ENCODE measurements around the gene GALNTL6. TPM values are rescaled to one million over a fixed set of nuclear protein-coding genes. Genes with fewer than 3 reads are reported as not detected.

GALNTL6 gene
- total and polyA plus RNA-seq, 2 donors (not counting 1 experiment from before 2014, with no cell fraction given) = not detected

DNA sequence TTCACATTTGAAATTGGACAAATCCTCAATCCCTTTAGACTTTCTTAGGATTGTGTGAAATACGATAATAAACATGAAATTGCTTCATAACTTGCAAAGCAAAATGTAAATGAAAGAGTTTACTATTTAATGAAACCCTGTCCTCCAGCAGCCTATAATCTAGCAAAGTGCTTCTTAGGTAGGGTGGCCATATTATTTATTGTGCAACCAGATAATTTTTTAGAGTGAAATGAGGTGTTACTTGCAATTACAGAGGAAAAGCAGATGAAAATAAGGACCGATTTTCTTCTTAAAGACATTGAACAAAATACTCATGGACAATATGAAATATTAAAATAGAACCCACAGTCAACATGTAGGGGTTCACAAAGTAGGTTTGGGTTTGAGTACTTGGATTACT lies 1239.2 kb downstream of the GALNTL6 start:
- H3K36me3 ChIP-seq (ENCODE audit: control insufficient read depth, insufficient read depth, low read length) = no peaks in the 10 kb centered on the region
- no peak overlapping the region for H2AFZ ChIP-seq (ENCODE audit: low read length)
- H3K4me3 ChIP-seq (replicated peaks in 1 of 4; ENCODE audit: control extremely low read depth in 1 of 4, insufficient read depth in 1 of 4, low read depth in 3 of 4, low read length in 4 of 4) = peak overlapping the region in 1 of 4 experiments; percentile 42
- H4K20me1 ChIP-seq (ENCODE audit: control insufficient read depth, extremely low read depth, insufficient read depth, low read length) = no peaks in the 10 kb centered on the region
- no peak overlapping the region for H3K9ac ChIP-seq (ENCODE audit: insufficient read depth, low read length)
- no peaks in the 10 kb centered on the region for H3K9me3 ChIP-seq (ENCODE audit: control insufficient read depth, insufficient read depth, low read depth, low read length)
- no peak for TF ChIP-seq EZH2 (IDR thresholded peaks at IDR 0.05; ENCODE audit: low read length, missing control alignments)
- TF ChIP-seq, protein P1, sequence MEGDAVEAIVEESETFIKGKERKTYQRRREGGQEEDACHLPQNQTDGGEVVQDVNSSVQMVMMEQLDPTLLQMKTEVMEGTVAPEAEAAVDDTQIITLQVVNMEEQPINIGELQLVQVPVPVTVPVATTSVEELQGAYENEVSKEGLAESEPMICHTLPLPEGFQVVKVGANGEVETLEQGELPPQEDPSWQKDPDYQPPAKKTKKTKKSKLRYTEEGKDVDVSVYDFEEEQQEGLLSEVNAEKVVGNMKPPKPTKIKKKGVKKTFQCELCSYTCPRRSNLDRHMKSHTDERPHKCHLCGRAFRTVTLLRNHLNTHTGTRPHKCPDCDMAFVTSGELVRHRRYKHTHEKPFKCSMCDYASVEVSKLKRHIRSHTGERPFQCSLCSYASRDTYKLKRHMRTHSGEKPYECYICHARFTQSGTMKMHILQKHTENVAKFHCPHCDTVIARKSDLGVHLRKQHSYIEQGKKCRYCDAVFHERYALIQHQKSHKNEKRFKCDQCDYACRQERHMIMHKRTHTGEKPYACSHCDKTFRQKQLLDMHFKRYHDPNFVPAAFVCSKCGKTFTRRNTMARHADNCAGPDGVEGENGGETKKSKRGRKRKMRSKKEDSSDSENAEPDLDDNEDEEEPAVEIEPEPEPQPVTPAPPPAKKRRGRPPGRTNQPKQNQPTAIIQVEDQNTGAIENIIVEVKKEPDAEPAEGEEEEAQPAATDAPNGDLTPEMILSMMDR (conservative IDR thresholded peaks at IDR 0.05 in 1 of 2, IDR thresholded peaks at IDR 0.05 in 1 of 2; ENCODE audit: low read depth in 1 of 2, low read length in 2 of 2) = no peak
- H3K79me2 ChIP-seq (ENCODE audit: control insufficient read depth, insufficient read depth, low read length) = no peaks in the 10 kb centered on the region
- H3K27me3 ChIP-seq (ENCODE audit: control insufficient read depth, insufficient read depth, low read length) = no peaks in the 10 kb centered on the region
- DNase-seq (ENCODE audit: low read depth in 2 of 2) = no peak
- peak overlapping the region; percentile 82 for H3K4me2 ChIP-seq (ENCODE audit: extremely low read depth, insufficient read depth, low read length)
- no peak overlapping the region for H3K27ac ChIP-seq (ENCODE audit: insufficient read depth, low read length)
- no peaks in the 10 kb centered on the region for H3K4me1 ChIP-seq (ENCODE audit: control insufficient read depth, extremely low read depth, insufficient read depth, low read length)

DNA sequence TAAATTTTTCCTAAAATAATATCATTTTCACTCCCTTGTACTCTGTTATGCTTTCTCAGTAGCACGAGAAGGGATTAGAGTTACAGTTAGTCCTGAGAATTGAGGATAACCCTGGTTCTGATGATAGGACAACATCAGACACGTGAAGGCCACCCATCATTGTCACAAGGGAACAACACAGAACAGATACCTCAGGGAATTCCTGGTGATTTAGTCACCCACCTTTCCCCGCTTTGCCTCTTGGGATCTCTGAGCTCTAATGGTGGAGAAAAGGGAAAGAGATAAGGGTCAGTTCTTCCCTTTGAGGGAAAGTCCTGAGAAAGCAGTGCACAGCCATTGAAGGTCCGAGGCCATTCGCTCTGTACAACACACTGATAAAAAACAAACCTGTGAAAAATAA lies 1243.1 kb downstream of the GALNTL6 start:
- H3K9me3 ChIP-seq (ENCODE audit: control insufficient read depth, insufficient read depth, low read depth, low read length) = no peaks in the 10 kb centered on the region

DNA sequence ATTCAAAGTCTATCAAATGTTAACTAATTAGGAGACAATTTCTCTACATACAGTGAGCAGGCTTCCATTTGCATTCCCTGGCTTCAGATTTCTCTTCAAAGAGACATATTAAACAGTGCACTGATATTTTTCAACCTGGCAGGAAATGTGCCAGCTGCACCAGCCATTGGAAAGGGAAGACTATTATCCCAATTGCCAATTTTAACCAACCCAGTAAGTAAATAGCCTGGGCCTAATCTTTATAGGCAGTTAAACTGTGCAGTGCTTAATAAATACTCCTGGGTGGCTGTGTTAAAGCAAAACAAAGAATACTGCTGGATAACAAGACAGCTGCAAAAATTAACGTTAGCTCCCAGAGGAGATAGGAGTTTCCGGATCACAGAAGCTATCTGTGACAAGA lies 1243.5 kb downstream of the GALNTL6 start:
- no peak overlapping the region for H2AFZ ChIP-seq (ENCODE audit: low read length)
- H3K79me2 ChIP-seq (ENCODE audit: control insufficient read depth, insufficient read depth, low read length) = no peaks in the 10 kb centered on the region
- DNase-seq (ENCODE audit: low read depth in 2 of 2) = no peak
- H4K20me1 ChIP-seq (ENCODE audit: control insufficient read depth, extremely low read depth, insufficient read depth, low read length) = no peaks in the 10 kb centered on the region
- H3K4me2 ChIP-seq (ENCODE audit: extremely low read depth, insufficient read depth, low read length) = no peak overlapping the region
- no peaks in the 10 kb centered on the region for H3K36me3 ChIP-seq (ENCODE audit: control insufficient read depth, insufficient read depth, low read length)
- no peak for TF ChIP-seq EZH2 (IDR thresholded peaks at IDR 0.05; ENCODE audit: low read length, missing control alignments)
- TF ChIP-seq, protein P1 (conservative IDR thresholded peaks at IDR 0.05 in 1 of 2, IDR thresholded peaks at IDR 0.05 in 1 of 2; ENCODE audit: low read depth in 1 of 2, low read length in 2 of 2) = no peak
- no peaks in the 10 kb centered on the region for H3K9me3 ChIP-seq (ENCODE audit: control insufficient read depth, insufficient read depth, low read depth, low read length)
- H3K9ac ChIP-seq (ENCODE audit: insufficient read depth, low read length) = no peak overlapping the region
- no peaks in the 10 kb centered on the region for H3K4me1 ChIP-seq (ENCODE audit: control insufficient read depth, extremely low read depth, insufficient read depth, low read length)
- H3K27me3 ChIP-seq (ENCODE audit: control insufficient read depth, insufficient read depth, low read length) = no peaks in the 10 kb centered on the region
- no peak overlapping the region for H3K27ac ChIP-seq (ENCODE audit: insufficient read depth, low read length)
- no peak overlapping the region for H3K4me3 ChIP-seq (replicated peaks in 1 of 4; ENCODE audit: control extremely low read depth in 1 of 4, insufficient read depth in 1 of 4, low read depth in 3 of 4, low read length in 4 of 4)

More for the DNA sequence above, 1243.1 kb downstream of the GALNTL6 start:
- Histone ChIP-seq H2AFZ (ENCODE audit: low read length) (no peak overlapping the region), H3K4me3 (replicated peaks in 1 of 4; ENCODE audit: control extremely low read depth in 1 of 4, insufficient read depth in 1 of 4, low read depth in 3 of 4, low read length in 4 of 4) (no peak overlapping the region), H3K79me2 (ENCODE audit: control insufficient read depth, insufficient read depth, low read length) (no peaks in the 10 kb centered on the region), H3K36me3 (ENCODE audit: control insufficient read depth, insufficient read depth, low read length) (no peaks in the 10 kb centered on the region), H3K9ac (ENCODE audit: insufficient read depth, low read length) (no peak overlapping the region), H4K20me1 (ENCODE audit: control insufficient read depth, extremely low read depth, insufficient read depth, low read length) (no peaks in the 10 kb centered on the region), H3K4me1 (ENCODE audit: control insufficient read depth, extremely low read depth, insufficient read depth, low read length) (no peaks in the 10 kb centered on the region), H3K27ac (ENCODE audit: insufficient read depth, low read length) (no peak overlapping the region), H3K4me2 (ENCODE audit: extremely low read depth, insufficient read depth, low read length) (no peak overlapping the region), H3K27me3 (ENCODE audit: control insufficient read depth, insufficient read depth, low read length) (no peaks in the 10 kb centered on the region)
- no peak for TF ChIP-seq EZH2 (IDR thresholded peaks at IDR 0.05; ENCODE audit: low read length, missing control alignments)
- TF ChIP-seq, protein P1 (conservative IDR thresholded peaks at IDR 0.05 in 1 of 2, IDR thresholded peaks at IDR 0.05 in 1 of 2; ENCODE audit: low read depth in 1 of 2, low read length in 2 of 2) = no peak
- no peak for DNase-seq (ENCODE audit: low read depth in 2 of 2)
